HepG2 (cell line): ENCODE results near the gene GTF2A2. TPM values are rescaled to one million over a fixed set of nuclear protein-coding genes. Genes with fewer than 3 reads are reported as not detected.

Source experiments
- CEBPZ ChIP-seq: IDR thresholded peaks from 2 replicates; pipeline ENCODE4 v1.6.1; 2012; ENCODE audit warnings: low read length, improper control_type of control experiment
- ERF ChIP-seq: IDR thresholded peaks from 2 replicates; pipeline ENCODE4 v1.6.1; 2018; ENCODE audit warnings: missing biosample characterization, missing genetic modification reagents
- IRF2 ChIP-seq: IDR thresholded peaks from 2 replicates; pipeline ENCODE4 v1.6.1; 2018; ENCODE audit warnings: missing genetic modification reagents, missing compliant biosample characterization
- MATR3 ChIP-seq: sonication (generic); formaldehyde crosslinking; IDR thresholded peaks from 2 replicates; pipeline ENCODE4 v1.4.0; 2020; ENCODE audit warnings: missing genetic modification reagents
- PBX2 ChIP-seq: IDR thresholded peaks from 2 replicates; pipeline ENCODE4 v1.6.1; 2016; ENCODE audit warnings: control low read depth
- SP1 ChIP-seq, 2 experiments: fragments of 450-650 bp in 1 of 2; sonication (generic) in 1 of 2; formaldehyde crosslinking in 1 of 2; IDR thresholded peaks; 2 replicates each; pipeline versions ENCODE4 v1.4.0 to v1.6.1; 2016 to 2020; ENCODE audit warnings: missing genetic modification reagents in 1 of 2
- ZBTB33 ChIP-seq: sonication (generic); formaldehyde crosslinking; IDR thresholded peaks from 2 replicates; pipeline ENCODE4 v1.4.0; 2020; ENCODE audit warnings: missing genetic modification reagents
- ZNF557 ChIP-seq: sonication (generic); formaldehyde crosslinking; IDR thresholded peaks from 2 replicates; pipeline ENCODE4 v1.4.0; 2020; ENCODE audit warnings: missing genetic modification reagents
- ZNF567 ChIP-seq: sonication (generic); formaldehyde crosslinking; IDR thresholded peaks from 2 replicates; pipeline ENCODE4 v1.8.1; 2023; ENCODE audit warnings: mild to moderate bottlenecking, missing genetic modification reagents, borderline replicate concordance
- ZNF609 ChIP-seq: sonication (generic); formaldehyde crosslinking; IDR thresholded peaks from 2 replicates; pipeline ENCODE4 v1.4.0; 2020; ENCODE audit warnings: mild to moderate bottlenecking, missing genetic modification reagents, borderline replicate concordance
- polyA plus RNA-seq, 8 experiments: library from polyadenylated mRNA; depleted of rRNA in 3 of 8; stranded (reverse) in 7 of 8; unstranded in 1 of 8; fragments of >200 nt; fragmentation: Illumina TruSeq in 4 of 8; extraction: Trizol in 4 of 8; gene quantifications; 2 replicates each; pipeline versions ENCODE4 v1.2.1 to v1.2.3, GENCODE V29; 2011 to 2016; ENCODE audit warnings: low read depth in 4 of 8, missing spikeins in 1 of 8, mixed read lengths in 1 of 8; ENCODE audit not compliant: insufficient read depth in 1 of 8
- total RNA-seq, 5 experiments: library from RNA; depleted of rRNA; stranded (reverse); fragments of >200 nt; fragmentation: Illumina TruSeq; extraction: Trizol; gene quantifications; 2 replicates each; pipeline ENCODE4 v1.2.3, GENCODE V29; 2016; ENCODE audit warnings: low read depth in 1 of 5
- TF ChIP-seq, protein P1 (sequence below): sonication (generic); formaldehyde crosslinking; IDR thresholded peaks from 2 replicates; pipeline ENCODE4 v1.4.0; 2020; ENCODE audit warnings: missing genetic modification reagents; ENCODE audit errors: not compliant biosample characterization
- TF ChIP-seq, protein P2 (sequence below): sonication (generic); formaldehyde crosslinking; conservative IDR thresholded peaks from 2 replicates; pipeline ENCODE4 v1.8.0; 2022; ENCODE audit warnings: mild to moderate bottlenecking, moderate library complexity, missing genetic modification reagents

GTF2A2 gene
- total and polyA plus RNA-seq, 2 of the 13 experiments (the other 11 are each of a cell fraction or from before 2014, with no cell fraction given), result 24.4 to 106 TPM

GRCh38 chr15:59688782-59689625 lies 31.7 kb upstream of the GTF2A2 start, which contains the start of gene BNIP2 (continued):
- no peak for TF ChIP-seq ZBTB33
- TF ChIP-seq SP1 (IDR thresholded peaks at IDR 0.05), result no peak
- TF ChIP-seq SP1 (CRISPR knock-in tag; IDR thresholded peaks at IDR 0.05), result peak; percentile 70
- TF ChIP-seq, protein P1, sequence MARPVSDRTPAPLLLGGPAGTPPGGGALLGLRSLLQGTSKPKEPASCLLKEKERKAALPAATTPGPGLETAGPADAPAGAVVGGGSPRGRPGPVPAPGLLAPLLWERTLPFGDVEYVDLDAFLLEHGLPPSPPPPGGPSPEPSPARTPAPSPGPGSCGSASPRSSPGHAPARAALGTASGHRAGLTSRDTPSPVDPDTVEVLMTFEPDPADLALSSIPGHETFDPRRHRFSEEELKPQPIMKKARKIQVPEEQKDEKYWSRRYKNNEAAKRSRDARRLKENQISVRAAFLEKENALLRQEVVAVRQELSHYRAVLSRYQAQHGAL (CRISPR knock-in tag), result no peak
- TF ChIP-seq ZNF567 (CRISPR knock-in tag), result no peak
- TF ChIP-seq PBX2, result no peak
- no peak for TF ChIP-seq ZNF557 (CRISPR knock-in tag)
- peak; percentile 30; the same call in 1 of the 2 replicates for TF ChIP-seq ZNF609 (CRISPR knock-in tag)
- TF ChIP-seq, protein P2, sequence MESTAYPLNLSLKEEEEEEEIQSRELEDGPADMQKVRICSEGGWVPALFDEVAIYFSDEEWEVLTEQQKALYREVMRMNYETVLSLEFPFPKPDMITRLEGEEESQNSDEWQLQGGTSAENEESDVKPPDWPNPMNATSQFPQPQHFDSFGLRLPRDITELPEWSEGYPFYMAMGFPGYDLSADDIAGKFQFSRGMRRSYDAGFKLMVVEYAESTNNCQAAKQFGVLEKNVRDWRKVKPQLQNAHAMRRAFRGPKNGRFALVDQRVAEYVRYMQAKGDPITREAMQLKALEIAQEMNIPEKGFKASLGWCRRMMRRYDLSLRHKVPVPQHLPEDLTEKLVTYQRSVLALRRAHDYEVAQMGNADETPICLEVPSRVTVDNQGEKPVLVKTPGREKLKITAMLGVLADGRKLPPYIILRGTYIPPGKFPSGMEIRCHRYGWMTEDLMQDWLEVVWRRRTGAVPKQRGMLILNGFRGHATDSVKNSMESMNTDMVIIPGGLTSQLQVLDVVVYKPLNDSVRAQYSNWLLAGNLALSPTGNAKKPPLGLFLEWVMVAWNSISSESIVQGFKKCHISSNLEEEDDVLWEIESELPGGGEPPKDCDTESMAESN (CRISPR knock-in tag), result peak; percentile 80
- TF ChIP-seq IRF2, result peak; percentile 67
- TF ChIP-seq ERF, result peak; percentile 69
- TF ChIP-seq CEBPZ, result no peak
- no peak for TF ChIP-seq MATR3
